ENCODE results near the gene CAV2.
"Not testable (repeated sequence)": the region's sequence is repeated elsewhere in the genome, so short reads cannot be mapped to it uniquely, and the experiment has no call there.

Gene CAV2, protein sequence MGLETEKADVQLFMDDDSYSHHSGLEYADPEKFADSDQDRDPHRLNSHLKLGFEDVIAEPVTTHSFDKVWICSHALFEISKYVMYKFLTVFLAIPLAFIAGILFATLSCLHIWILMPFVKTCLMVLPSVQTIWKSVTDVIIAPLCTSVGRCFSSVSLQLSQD

DNA sequence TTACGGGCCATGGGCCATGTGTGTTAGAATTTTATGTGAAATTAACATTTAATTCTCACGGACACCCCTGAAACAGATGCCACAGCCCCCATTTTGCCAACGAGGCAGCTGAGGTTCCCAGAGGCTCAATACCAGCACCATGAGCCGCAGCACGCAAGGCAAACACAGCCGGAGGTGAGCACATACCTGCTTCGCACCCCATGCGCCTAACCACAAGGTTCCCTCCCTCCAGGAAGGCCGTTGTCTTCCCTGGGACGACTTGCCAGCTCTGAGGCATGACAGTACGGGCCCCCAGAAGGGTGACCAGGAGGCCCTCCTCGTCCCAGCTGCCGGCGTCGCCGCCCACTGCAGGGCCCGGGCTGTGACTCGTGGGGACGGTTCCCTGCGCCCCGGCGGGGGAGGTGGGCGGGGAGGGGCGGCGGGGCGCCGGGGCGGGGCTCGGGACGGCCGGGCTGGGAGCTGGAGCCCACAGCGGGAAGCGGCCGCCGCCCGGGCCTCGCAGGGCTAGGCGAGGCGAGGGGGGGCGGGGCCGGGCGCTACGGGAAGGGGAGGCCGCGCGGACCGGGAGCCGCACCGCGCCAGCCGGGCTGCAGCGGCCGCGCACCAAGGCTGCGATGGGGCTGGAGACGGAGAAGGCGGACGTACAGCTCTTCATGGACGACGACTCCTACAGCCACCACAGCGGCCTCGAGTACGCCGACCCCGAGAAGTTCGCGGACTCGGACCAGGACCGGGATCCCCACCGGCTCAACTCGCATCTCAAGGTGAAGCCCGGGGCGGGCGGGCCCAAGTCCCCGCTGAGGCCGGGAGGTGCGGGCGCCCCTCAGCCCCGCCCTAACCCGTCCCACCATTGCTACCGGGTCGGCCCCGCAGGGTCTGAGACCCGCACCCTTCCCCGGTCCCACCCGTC, at the start of gene CAV2:
Gene CAV2, plus strand, starts transcription at position 571 of the 910 bp plus-strand sequence. Its CDS starts 44 bp downstream, at position 615.
- DNase-seq, result no peak

DNA sequence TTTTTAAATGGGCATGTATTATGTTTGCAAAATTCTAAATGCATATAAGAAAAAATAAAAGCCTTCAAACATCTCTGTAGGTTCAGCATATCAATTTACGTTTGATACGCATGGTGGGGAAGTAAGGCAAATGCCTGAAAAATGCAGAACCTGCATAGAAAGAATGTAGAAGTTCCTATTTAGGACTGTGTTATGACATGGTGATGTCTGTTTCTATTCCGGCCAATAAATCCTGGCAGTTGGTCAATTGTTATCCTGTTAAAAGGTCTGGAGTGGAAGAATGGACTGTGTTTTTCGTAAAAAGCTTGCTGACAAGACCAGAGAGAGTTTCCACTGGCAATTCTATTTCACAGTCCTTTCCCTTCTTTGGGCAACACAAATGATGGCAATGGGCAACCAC, 49.6 kb upstream of the CAV2 start:
- DNase-seq, result no peak

DNA sequence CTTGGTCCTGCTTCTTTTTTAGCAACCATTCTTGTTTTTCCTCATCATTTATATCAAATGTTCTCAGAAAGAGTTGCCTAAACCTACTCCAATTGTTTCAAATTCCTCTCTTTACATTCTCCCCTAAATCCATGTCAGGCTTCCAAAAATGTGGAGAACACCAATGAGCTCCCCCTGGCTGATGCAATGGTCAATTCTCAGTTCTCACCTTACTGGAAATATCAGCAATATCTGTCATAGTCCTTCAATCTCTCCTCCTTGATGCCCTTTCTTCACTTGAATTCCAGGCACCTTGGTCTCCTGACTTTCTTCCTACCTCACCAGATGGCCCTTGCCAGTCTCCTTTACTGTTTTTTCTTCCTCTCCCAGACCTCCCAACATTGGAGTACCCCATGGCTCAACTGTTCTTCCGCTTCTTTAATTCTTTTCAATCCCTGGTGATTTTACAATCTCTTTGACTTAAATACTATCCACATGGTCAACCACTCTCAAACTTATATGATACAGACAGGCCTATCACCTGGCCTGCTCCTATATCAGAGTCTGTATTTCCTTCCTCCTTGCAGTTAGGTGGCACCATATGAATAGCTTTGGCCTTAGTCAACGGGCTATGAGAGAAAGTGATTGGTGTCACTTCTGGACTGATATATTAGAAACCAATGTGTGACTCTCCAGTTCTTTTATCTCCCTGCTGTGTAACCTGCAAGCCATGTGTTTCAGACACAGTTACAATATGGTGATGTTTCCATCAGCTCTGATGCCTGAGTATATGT, 47.4 kb upstream of the CAV2 start:
- no peak for DNase-seq

DNA sequence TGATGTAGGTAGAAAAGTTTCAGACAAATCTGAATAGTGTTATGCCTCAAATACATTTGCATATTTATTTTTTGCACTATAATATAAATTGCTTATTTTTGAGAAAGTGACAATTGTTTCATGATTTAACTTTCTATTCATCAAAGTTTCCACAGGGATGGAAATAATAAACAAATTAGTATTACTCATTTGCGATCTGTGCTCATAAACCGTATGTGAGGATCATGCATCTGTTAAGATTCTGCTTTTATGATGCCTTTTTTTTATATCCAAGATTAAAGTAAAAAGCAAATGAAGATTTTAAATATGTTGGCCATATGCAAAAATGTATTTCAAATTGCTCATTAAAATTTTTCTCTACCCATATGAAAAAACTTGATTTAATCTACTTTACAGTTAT, 45.2 kb upstream of the CAV2 start:
- DNase-seq, result no peak

DNA sequence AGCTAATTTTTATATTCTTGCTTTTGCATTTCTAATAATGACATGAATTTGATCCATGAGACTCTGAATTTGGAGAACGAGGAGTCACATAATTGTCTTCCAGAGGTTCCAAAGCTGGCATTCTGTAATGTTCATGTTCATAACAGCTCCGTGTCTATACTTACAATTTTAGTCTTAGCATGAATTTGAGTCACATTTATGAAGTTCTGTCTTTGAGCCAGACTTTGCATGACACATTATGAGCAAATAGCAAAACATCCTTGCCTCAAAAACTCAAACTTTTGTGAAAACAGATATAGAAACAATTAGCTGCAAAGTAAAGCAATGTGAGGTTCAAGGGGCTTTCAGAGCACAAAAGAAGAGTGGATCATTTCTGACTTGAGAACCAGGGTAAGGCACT, 44.5 kb upstream of the CAV2 start:
- DNase-seq, result no peak

DNA sequence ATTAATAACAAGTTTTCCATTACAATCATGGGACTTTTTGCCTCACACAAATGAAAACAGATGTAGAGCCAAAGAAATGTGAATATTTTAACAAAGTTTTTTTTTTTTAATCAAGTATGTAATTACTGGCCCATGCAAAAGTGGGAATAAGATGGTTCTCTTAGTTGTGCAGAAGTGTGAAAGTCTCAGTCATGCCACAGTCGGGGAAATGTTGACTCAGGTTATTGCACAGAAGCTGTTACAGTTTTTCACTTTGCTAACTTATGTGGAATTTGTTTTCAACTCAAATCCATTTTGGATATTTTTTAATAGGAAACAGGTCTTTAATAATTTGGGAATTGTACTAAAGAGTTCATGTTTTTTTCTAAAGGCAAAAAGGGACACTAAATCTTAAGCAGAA, 44.0 kb upstream of the CAV2 start:
- no peak for DNase-seq

DNA sequence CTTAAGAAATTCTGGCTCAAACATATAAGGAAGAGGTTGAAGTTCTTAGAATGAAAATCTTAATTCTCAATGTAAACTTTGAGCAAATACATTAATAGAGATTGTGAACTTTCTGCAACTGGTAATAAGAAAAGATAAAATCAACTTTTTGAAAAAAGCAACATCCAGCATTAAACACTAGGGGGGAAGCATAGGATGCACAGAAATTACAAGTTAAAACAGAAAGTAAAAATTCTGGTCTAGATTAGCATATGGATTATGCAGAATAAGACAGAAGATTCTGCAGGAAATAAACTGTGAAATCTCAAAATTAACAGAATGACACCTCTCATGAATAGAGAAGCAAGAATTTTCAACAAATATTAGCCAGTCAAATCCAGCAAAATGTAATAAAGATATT, 38.0 kb upstream of the CAV2 start:
- no peak for DNase-seq

DNA sequence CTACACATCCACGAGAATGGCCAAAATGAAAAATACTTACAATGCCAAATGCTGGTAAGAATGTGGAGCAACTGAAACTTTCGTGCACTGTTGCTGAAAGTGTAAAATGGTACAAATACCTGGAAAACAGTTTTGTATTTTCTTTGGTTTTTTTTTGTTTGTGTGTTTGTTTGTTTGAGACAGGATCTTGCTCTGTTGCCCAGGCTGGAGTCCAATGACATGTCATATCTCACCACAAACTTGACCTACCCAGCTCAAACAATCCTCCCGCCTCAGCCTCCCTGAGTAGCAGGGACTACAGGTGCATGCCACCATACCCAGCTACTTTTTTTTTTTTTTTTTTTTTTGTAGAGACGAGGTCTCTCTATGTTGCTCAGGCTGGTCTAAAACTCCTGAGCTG, 35.6 kb upstream of the CAV2 start:
- no peak for DNase-seq

DNA sequence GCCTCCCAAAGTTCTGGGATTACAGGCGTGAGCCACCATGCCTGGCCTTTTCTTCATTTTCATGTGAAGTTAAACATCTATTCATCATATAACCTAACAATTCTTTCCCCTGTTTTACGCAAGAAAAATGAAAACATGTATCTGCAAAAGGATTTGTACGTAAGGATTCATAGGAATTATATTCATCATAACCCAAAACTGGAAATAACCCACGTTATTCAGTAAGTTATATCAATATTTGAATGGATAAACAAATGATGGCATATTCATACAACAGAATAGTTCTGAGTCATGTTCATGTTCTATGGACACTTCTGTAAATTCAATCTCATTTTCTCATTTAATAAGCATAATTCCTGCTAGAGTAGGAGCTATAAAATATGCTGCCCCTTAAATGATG, 35.2 kb upstream of the CAV2 start:
- DNase-seq, result no peak

DNA sequence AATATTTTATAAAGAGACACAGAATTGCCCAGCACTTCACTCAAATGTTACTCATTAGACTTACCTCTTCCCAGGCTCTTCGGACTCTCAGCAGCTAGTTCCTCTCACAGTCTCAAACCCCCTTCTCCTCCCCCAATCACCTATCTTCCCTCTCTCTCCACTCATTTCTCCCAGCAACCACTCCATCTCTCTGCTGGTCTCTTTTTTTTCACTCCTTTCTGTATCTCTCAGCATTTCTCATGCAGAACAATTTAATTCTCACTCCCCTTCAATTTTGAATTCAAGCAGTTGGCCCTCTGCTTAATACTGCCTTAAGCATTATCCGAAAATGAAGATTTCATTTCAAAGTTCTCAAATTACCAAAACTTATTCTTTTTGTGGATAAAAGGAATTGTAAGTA, 34.4 kb upstream of the CAV2 start:
- no peak for DNase-seq

DNA sequence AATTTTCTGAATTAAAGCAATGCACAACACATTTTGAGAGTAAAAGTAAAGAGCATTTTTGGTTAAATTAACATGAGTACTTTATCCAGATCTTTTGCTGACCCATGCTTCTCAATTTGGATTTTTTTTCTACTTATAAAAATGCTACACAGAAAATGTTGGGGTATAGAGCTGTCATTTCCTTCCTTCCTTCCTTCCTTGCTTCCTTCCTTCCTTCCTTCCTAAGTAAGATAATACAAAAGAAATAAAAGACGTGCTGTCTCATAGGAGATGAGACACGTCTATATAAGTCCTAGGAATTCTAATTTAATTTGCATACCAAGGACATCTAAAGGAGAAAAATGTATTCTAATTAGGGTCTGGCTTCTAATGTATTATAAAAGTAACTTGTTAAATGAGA, 31.0 kb upstream of the CAV2 start:
- DNase-seq, result no peak

DNA sequence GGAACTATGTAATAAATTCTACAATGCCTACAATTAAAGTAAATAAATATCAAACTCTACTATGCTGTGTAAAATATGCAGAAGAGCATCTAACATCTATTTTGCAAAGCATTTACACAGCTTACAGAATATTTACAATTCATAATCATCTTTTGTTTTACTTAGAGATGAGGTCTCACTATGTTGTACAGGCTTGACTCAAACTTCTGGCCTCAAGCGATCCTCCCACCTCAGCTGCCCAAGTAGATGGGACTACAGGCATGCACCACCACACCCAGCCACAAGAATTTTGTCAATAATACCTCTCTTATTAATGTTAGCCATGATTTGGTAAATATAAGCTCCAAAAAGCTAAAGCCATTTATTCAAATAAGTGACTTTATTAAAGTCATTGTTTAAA, 21.9 kb upstream of the CAV2 start:
- DNase-seq, result no peak

DNA sequence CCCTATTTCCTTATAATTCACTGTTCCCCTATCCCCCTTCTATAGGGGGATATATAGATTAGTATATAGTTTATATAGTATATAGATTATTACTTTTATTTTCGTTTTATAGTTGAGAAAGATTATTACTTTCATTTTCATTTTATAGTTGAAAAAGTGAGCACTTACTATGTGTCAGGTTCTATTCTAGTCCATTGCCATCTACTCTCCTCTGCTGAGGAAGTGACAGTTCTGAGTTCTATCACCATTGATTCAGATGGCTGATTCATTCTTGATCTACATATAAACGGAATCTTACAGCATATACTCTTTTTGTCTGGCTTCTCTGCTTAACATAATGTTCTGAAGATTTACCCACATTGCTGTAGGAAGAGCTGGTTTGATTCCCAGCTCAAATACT, 20.7 kb upstream of the CAV2 start:
- no peak for DNase-seq

DNA sequence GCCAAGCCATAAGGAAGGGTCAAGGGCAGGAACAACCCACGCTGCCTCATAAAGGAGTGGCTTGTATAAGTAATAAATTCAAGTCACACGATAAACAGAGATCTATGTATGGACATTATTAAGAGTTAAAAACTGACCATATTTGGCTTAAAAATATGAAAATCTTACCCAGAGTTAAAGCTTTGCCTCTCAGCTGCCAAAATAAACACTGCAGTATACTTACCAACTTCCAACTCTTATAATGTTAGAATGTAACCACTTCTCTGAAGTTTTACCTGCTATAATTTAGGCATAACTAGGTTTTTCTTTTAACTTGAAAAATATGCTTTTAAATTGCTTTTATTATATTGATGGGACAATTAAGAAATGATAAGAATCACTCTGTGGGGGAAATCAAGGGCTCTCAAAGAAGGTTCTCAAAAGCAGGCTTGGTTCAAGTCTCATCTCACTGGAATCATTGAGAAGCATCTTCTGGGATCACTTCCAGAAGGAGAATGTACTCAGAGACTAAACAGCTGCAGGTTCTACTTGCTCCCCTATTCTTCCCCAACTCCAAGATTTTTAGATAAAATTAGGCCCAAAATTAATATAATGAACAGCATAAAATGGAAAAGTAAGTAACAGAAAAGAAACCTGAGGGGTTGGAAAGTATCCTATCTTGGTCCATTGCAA, 16.1 kb upstream of the CAV2 start:
- DNase-seq, result no peak

DNA sequence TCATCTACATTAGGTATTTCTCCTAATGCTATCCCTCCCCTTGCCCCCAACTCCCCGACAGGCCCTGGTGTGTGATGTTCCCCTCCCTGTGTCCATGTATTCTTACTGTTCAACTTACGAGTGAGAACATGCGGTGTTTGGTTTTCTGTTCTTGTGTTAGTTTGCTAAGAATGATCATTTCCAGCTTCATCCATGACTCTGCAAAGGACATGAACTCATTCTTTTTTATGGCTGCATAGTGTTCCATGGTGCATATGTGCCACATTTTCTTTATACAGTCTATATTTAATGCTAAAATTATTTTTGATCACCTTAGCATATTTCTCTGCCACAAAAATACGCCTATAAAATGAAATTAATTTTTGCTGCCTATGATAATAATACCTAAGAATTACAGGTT, 15.1 kb upstream of the CAV2 start:
- DNase-seq, result not testable (repeated sequence)

DNA sequence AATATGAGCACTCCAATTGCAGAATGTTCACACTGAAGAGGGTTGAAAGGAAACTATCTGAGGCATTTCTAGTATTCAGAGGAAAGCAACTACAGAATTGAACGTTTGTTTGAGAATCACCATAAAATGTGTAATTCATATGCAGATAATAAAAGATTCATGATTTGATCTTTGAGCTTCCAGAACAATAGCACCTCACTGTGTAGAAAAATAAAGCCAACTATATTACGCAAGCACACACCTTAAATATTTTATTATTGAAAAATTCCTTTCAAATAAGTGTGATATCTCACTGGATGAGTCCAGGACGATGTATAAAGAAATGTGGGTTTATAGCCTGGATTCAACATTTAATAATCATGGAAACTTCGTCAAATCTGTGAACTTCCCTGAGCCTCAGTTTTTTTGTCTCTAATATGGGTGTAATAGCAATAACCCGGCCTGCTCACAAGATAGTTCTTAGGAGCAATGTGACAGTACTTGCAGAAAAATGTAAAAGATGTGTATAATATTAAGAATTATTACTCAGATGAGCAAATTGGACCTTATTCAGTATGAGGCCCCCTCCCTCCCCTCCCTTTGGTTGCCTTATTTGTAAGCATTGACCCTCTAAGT, 11.5 kb upstream of the CAV2 start:
- no peak for DNase-seq

DNA sequence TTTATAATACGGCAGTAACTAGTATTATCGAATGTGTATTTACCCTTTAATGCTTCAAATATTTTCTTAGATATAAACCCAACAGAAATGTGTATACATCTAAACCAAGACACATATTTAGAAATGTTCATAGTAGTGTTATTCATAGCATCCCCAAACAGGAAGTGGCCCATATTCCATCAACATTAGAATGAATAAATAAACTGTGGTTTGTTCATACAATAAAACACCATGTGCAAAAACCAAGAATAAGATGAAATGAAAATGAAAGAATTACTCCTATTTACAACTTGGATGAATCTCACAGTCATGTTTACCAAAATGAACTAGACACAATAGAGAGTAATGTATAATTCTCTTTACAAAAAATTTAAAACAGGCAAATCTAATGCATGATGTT, 9.2 kb upstream of the CAV2 start:
- no peak for DNase-seq

DNA sequence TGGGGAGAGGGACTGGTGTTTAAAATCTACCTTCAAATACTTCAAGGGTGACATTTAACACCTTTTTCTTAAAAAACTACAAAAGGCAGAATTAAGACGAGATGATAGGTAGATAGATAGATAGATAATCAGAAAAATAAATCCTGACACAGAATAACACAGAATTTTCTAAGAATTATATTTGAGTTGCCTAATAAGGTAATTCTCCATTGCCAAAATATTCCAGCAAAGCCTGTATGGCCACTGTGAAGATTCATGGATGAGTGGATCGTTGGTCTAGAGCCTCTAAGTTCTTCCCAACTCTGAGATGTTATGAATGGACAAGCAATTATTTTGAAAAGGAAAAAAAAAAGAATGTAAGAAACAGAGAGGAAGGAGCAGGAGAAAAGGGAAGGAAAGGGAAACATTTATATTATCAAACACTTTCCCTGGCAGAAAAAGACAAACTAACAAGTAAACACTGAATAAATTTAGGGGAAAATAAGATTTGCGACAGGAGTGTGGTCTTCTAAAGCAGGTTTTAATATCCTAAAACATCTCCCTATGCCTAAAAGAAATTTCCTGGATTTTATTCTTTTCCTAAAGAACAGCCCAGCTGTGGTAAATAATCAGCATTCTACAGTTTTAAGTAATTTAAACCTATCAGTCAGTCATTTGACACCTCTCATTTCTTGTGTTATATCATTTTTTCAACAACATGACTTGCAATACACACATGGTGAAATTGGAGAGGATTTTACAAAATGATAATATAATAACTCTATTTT, 7.5 kb upstream of the CAV2 start:
- no peak for DNase-seq

DNA sequence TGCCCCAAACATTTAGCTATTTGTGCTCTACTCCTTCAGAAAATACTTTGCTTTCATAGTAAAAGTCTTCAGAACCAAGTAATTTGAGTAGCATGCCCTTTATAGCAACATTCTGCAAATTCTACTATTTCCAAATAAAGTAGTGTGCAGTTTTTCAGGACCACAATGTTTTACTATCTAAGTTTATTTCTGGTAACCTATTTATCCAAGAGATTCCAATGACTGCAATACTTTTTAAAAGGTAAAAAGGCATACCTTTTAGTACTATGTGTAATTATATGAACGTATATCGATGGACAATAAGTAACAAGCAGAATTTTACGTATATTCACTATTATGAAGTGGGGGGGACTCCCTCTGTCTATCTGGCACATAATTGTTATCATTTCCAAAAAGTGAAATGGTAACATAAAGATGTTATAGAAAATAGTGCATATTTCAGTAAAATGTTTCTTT, 6.9 kb upstream of the CAV2 start:
- DNase-seq, result no peak

DNA sequence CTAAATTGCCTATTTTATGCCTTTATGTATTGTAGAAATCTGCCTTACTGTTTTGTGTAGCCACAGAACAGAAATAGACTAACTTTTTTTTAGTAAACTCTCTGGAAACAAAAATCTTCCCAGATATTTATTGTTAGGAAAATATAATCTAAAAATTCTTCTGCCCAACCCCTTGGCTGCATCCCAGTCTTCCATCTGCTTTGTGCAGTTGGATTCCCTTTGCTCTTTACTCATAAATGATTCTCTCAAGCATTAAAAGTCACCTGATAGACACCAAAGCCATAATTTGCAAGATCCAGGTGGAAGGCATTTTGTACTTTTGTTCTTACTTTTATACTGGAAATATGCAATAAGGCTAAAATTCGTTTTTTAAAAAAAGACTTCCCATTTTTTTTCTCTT, 6.1 kb upstream of the CAV2 start:
- DNase-seq, result no peak

DNA sequence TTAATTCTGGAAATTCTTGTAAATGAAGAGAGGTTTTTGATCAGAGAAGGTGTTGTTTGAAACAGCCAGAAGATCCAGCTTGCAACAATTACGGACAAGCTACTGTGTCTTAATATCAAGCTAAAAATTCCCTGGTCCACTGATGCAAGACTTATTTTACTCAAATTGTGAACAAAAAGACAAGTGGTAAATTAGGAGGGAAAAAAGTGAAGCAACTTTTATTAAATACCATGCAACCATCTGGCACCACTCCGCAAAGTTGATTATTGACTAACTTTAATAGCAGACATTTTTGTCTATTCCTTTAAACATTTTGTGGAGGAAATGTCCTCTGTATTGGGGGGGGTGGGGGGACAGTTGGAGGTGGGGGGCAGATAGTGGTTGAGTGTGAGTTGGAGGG, 5.1 kb upstream of the CAV2 start:
- no peak for DNase-seq

DNA sequence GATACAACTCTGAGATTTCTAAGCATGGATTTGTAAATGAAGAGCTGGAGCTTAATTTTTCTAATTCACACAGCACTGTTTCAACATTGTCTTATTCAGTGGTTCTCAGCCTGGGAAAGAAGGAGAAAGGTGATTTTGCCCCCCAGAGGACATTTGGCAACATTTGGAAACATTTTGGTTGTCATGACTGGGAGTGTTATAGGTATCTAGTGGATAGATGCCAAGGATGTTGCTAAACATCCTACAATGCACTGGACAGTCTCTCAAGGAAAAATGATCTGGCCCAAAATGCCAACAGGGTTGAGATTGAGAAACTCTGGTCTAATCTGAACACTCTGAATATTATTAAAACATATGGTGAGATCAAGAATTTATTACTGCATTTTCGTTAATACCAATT, 3.8 kb upstream of the CAV2 start:
- DNase-seq, result no peak

Data from NCI-H2171 (cell line).